K562 (cell line): ENCODE results near the gene HACE1. TPM values are rescaled to one million over a fixed set of nuclear protein-coding genes. Genes with fewer than 3 reads are reported as not detected.

ENCODE experiments used
- BMI1 ChIP-seq: fragments of 150-350 bp; IDR thresholded peaks from 2 replicates; pipeline ENCODE4 v1.6.1; 2014; ENCODE audit warnings: low read length
- CBX2 ChIP-seq: fragments of 200-600 bp; sonication (generic); IDR thresholded peaks from one replicate; pipeline ENCODE4 v1.6.1; 2012; ENCODE audit warnings: mild to moderate bottlenecking, low read length, inconsistent platforms; ENCODE audit not compliant: insufficient read depth, poor library complexity, severe bottlenecking
- CHD7 ChIP-seq: fragments of 200-600 bp; sonication (generic); IDR thresholded peaks from one replicate; pipeline ENCODE4 v1.6.1; 2012; ENCODE audit warnings: mild to moderate bottlenecking, low read depth, low read length, inconsistent platforms
- CLOCK ChIP-seq: fragments of 250-450 bp; sonication (Bioruptor Pico); IDR thresholded peaks from 2 replicates; pipeline ENCODE4 v1.4.0; 2020; ENCODE audit warnings: mild to moderate bottlenecking, moderate library complexity, borderline replicate concordance
- E2F6 ChIP-seq, 2 experiments: IDR thresholded peaks; 2 replicates each; pipeline ENCODE4 v1.6.1; 2011; ENCODE audit warnings: borderline replicate concordance in 1 of 2, control low read depth in 1 of 2, low read depth in 1 of 2, low read length in 1 of 2, mild to moderate bottlenecking in 1 of 2, mixed read lengths in 1 of 2, moderate library complexity in 1 of 2; ENCODE audit not compliant: insufficient read depth in 1 of 2, insufficient read length in 1 of 2, poor library complexity in 1 of 2, severe bottlenecking in 1 of 2; ENCODE audit errors: extremely low read depth in 1 of 2
- GTF2E2 ChIP-seq: fragments of 200-800 bp; sonication (Bioruptor generic); IDR thresholded peaks from 2 replicates; pipeline ENCODE4 v1.6.1; 2016; ENCODE audit warnings: missing genetic modification characterization, missing compliant biosample characterization
- HDAC1 ChIP-seq, 2 experiments: fragments of 450-650 bp; IDR thresholded peaks; 2 replicates each; pipeline ENCODE4 v1.6.1; 2016 to 2017; ENCODE audit warnings: inconsistent platforms in 1 of 2, mild to moderate bottlenecking in 1 of 2, moderate library complexity in 1 of 2
- MEF2A ChIP-seq: IDR thresholded peaks from 2 replicates; pipeline ENCODE4 v1.6.1; 2011; ENCODE audit warnings: low read depth, mild to moderate bottlenecking, low read length, moderate library complexity; ENCODE audit not compliant: control insufficient read depth
- NFATC3 ChIP-seq: fragments of 450-650 bp; IDR thresholded peaks from 2 replicates; pipeline ENCODE4 v1.6.1; 2017; ENCODE audit warnings: mild to moderate bottlenecking
- STAT5A ChIP-seq: IDR thresholded peaks from 2 replicates; pipeline ENCODE4 v1.6.1; 2012; ENCODE audit warnings: low read length, inconsistent platforms, borderline replicate concordance
- TAF9B ChIP-seq: fragments of 450-650 bp; IDR thresholded peaks from 2 replicates; pipeline ENCODE4 v1.6.1; 2018; ENCODE audit warnings: mild to moderate bottlenecking; ENCODE audit not compliant: partially characterized antibody
- ZEB2 ChIP-seq: fragments of 450-650 bp; IDR thresholded peaks from 2 replicates; pipeline ENCODE4 v1.6.1; 2016
- ZNF217 ChIP-seq: sonication (generic); formaldehyde crosslinking; IDR thresholded peaks from 2 replicates; pipeline ENCODE4 v1.8.0; 2022; ENCODE audit warnings: mild to moderate bottlenecking, missing genetic modification reagents
- ZNF324 ChIP-seq: fragments of 250-450 bp; sonication (Bioruptor Pico); IDR thresholded peaks from 2 replicates; pipeline ENCODE4 v1.4.0; 2020; ENCODE audit warnings: mild to moderate bottlenecking
- polyA plus RNA-seq, 8 experiments: library from polyadenylated mRNA; depleted of rRNA in 4 of 8; stranded (reverse) in 5 of 8; unstranded in 3 of 8; fragments of >200 nt; fragmentation: Nextera tagmentation in 2 of 8; fragmentation: Illumina TruSeq in 1 of 8; extraction: Ambion mirVana in 2 of 8; extraction: Trizol in 1 of 8; gene quantifications; 2 replicates each; pipeline versions ENCODE4 v1.2.1 to v1.2.3, GENCODE V29; 2011 to 2014; ENCODE audit warnings: inconsistent platforms in 1 of 8, missing spikeins in 1 of 8
- total RNA-seq, 7 experiments: library from RNA; depleted of rRNA in 6 of 7; stranded (reverse); fragments of >200 nt in 6 of 7; fragmentation: Illumina TruSeq in 2 of 7; extraction: Trizol in 2 of 7; gene quantifications; 2 replicates each; pipeline versions ENCODE4 v1.2.1 to v1.2.3, GENCODE V29; 2011 to 2021; ENCODE audit warnings: low replicate concordance in 1 of 7

Gene HACE1
- total and polyA plus RNA-seq, 9 of the 15 experiments (the other 6 are each of a cell fraction or from before 2014, with no cell fraction given), result 3.6 to 19.9 (median 9.1) TPM

GRCh38 chr6:104860221-104860620 lies 502 bp upstream of the HACE1 start (continued):
- TF ChIP-seq ZEB2 (0 out of 2 replicates have a peak, but pooled peaks have one; percentile 5), BMI1 (no peak), CLOCK (no peak), STAT5A (no peak), CBX2 (no peak), E2F6 (IDR thresholded peaks at IDR 0.05; ENCODE audit: borderline replicate concordance in 1 of 2, extremely low read depth in 1 of 2, insufficient read depth in 1 of 2, insufficient read length in 1 of 2, low read depth in 1 of 2, low read length in 1 of 2, poor library complexity in 1 of 2, severe bottlenecking in 1 of 2) (no peak), TAF9B (peak; percentile 34), CHD7 (no peak), MEF2A (no peak), GTF2E2 (tag) (no peak), ZNF324 (CRISPR knock-in tag) (no peak), ZNF217 (CRISPR knock-in tag) (no peak), NFATC3 (no peak), HDAC1 (IDR thresholded peaks at IDR 0.05) (no peak)
